ENCODE data around the gene COA5. TPM values are rescaled to one million over a fixed set of nuclear protein-coding genes. Genes with fewer than 3 reads are reported as not detected.
A peak's percentile ranks its signal among the peaks of the same experiment; 100 is the strongest.

COA5 gene
- total and polyA plus RNA-seq, 4 donors: 9.7 to 42.0 (median 19.5) TPM

- H3K36me3 ChIP-seq (ENCODE audit: control insufficient read depth in 4 of 4, insufficient read depth in 3 of 4, low read depth in 1 of 4, low read length in 3 of 4): peaks cover 0 to 4% (median 1%) of the 10 kb centered on the region in 4 donors
- H3K4me1 ChIP-seq (ENCODE audit: control insufficient read depth in 4 of 4, insufficient read depth in 4 of 4, low read length in 3 of 4): peaks cover 0 to 2% (median 0%) of the 10 kb centered on the region in 4 donors
- no peak for DNase-seq (ENCODE audit: low spot score)
- no peaks in the 10 kb centered on the region for H3K27me3 ChIP-seq (ENCODE audit: control insufficient read depth in 4 of 4, insufficient read depth in 4 of 4, low read length in 3 of 4)
- H3K9ac ChIP-seq (ENCODE audit: low read depth in 1 of 2, low read length in 2 of 2): no peak overlapping the region
- H3K4me3 ChIP-seq (ENCODE audit: low read depth in 1 of 3, low read length in 3 of 3): no peak overlapping the region
- TF ChIP-seq RAD21 (IDR thresholded peaks at IDR 0.05): peak in 1 of 2 donors; percentile 5
- no peak for TF ChIP-seq FOXA2 (IDR thresholded peaks at IDR 0.05)
- no peak for TF ChIP-seq TAF1 (conservative IDR thresholded peaks at IDR 0.05)
- no peak for TF ChIP-seq RXRA (IDR thresholded peaks at IDR 0.05)
- TF ChIP-seq NR2F2 (IDR thresholded peaks at IDR 0.05): no peak
- no peak for TF ChIP-seq JUND (IDR thresholded peaks at IDR 0.05)
- TF ChIP-seq REST (IDR thresholded peaks at IDR 0.05): no peak
- no peak for TF ChIP-seq ZBTB33 (IDR thresholded peaks at IDR 0.05)
- TF ChIP-seq GABPA (IDR thresholded peaks at IDR 0.05 in 1 of 2, conservative IDR thresholded peaks at IDR 0.05 in 1 of 2): peak; percentile 30 to 67
- peak; percentile 20 for TF ChIP-seq ATF3 (IDR thresholded peaks at IDR 0.05)
- no peak for TF ChIP-seq EGR1 (IDR thresholded peaks at IDR 0.05; ENCODE audit: low read depth in 2 of 2)
- TF ChIP-seq CTCF (IDR thresholded peaks at IDR 0.05; ENCODE audit: low read depth, low read length, missing input control): no peak
- TF ChIP-seq HNF4G (IDR thresholded peaks at IDR 0.05): no peak
- peak; percentile 26 to 68 for TF ChIP-seq HNF4A (conservative IDR thresholded peaks at IDR 0.05)
- TF ChIP-seq FOXA1 (IDR thresholded peaks at IDR 0.05): no peak
- no peak for TF ChIP-seq YY1 (IDR thresholded peaks at IDR 0.05)
- TF ChIP-seq MAX (IDR thresholded peaks at IDR 0.05): no peak
- TF ChIP-seq SP1 (IDR thresholded peaks at IDR 0.05): peak; percentile 18
- no peaks in the 10 kb centered on the region for H3K9me3 ChIP-seq (ENCODE audit: control insufficient read depth in 4 of 4, low read length in 3 of 4)
- 63% methylated on average over 5 of the region's 5 CpGs for WGBS
- H3K27ac ChIP-seq (ENCODE audit: low read depth in 1 of 2, low read length in 2 of 2): no peak overlapping the region
These were observed 15.3 kb upstream of the COA5 start for GRCh38 chr2:98623657-98624056.

Measured in liver (tissue), 9 donors.